Parathyroid adenoma (tissue), 2 donors: Measurements from ENCODE around the gene RTP2.

Experiments
- H2AFZ ChIP-seq: fragments of 300-600 bp; sonication (generic); one replicate; pipeline ENCODE4 v1.7.0; 2017; ENCODE audit warnings: antibody characterized with exemption, mild to moderate bottlenecking
- H3K27ac ChIP-seq: fragments of 300-600 bp; sonication (generic); one replicate; pipeline ENCODE4 v1.7.0; 2017
- H3K27me3 ChIP-seq: fragments of 300-600 bp; sonication (generic); one replicate; pipeline ENCODE4 v1.7.0; 2017; ENCODE audit warnings: low read length; ENCODE audit not compliant: control insufficient read depth, insufficient read depth
- H3K36me3 ChIP-seq: fragments of 300-600 bp; sonication (generic); one replicate; pipeline ENCODE4 v1.7.0; 2017; ENCODE audit warnings: low read length; ENCODE audit not compliant: control insufficient read depth, insufficient read depth
- H3K4me1 ChIP-seq: fragments of 300-600 bp; sonication (generic); one replicate; pipeline ENCODE4 v1.7.0; 2017; ENCODE audit warnings: control low read depth
- H3K4me2 ChIP-seq: fragments of 300-600 bp; sonication (generic); one replicate; pipeline ENCODE4 v1.7.0; 2017; ENCODE audit warnings: low read length
- H3K4me3 ChIP-seq: fragments of 300-600 bp; sonication (generic); one replicate; pipeline ENCODE4 v1.7.0; 2017; ENCODE audit warnings: low read depth, low read length
- H3K79me2 ChIP-seq: fragments of 300-600 bp; sonication (generic); one replicate; pipeline ENCODE4 v1.7.0; 2017; ENCODE audit warnings: control low read depth
- H3K9ac ChIP-seq: fragments of 300-600 bp; sonication (generic); one replicate; pipeline ENCODE4 v1.7.0; 2017; ENCODE audit warnings: mild to moderate bottlenecking
- H3K9me3 ChIP-seq: fragments of 300-600 bp; sonication (generic); one replicate; pipeline ENCODE4 v1.7.0; 2017; ENCODE audit warnings: low read length; ENCODE audit not compliant: control insufficient read depth
- CTCF ChIP-seq: fragments of 300-600 bp; sonication (generic); IDR thresholded peaks from one replicate; pipeline ENCODE4 v1.7.0; 2017; ENCODE audit warnings: antibody characterized with exemption, mild to moderate bottlenecking
- donor health status: primary hyperparathyroidism.

The RTP2 gene

GRCh38 chr3:187725224-187725623, 22.9 kb upstream of the RTP2 start:
- no peak overlapping the region for H3K27ac ChIP-seq
- no peaks in the 10 kb centered on the region for H3K27me3 ChIP-seq
- H3K9me3 ChIP-seq, result no peaks in the 10 kb centered on the region
- no peak overlapping the region for H3K4me3 ChIP-seq
- no peaks in the 10 kb centered on the region for H3K79me2 ChIP-seq
- no peak overlapping the region for H2AFZ ChIP-seq
- H3K4me1 ChIP-seq, result no peaks in the 10 kb centered on the region
- H3K36me3 ChIP-seq, result no peaks in the 10 kb centered on the region
- H3K4me2 ChIP-seq, result no peak overlapping the region
- no peak overlapping the region for H3K9ac ChIP-seq
- no peak for TF ChIP-seq CTCF

GRCh38 chr3:187722206-187722612, 19.9 kb upstream of the RTP2 start:
- Histone ChIP-seq H3K4me1 (no peaks in the 10 kb centered on the region), H2AFZ (no peak overlapping the region), H3K4me3 (no peak overlapping the region), H3K9ac (no peak overlapping the region), H3K36me3 (no peaks in the 10 kb centered on the region), H3K27ac (no peak overlapping the region), H3K79me2 (no peaks in the 10 kb centered on the region), H3K9me3 (no peaks in the 10 kb centered on the region), H3K4me2 (no peak overlapping the region), H3K27me3 (no peaks in the 10 kb centered on the region)
- TF ChIP-seq CTCF, result no peak

GRCh38 chr3:187721055-187721454, 18.7 kb upstream of the RTP2 start:
- H3K79me2 ChIP-seq, result no peaks in the 10 kb centered on the region
- H2AFZ ChIP-seq, result no peak overlapping the region
- H3K27me3 ChIP-seq, result no peaks in the 10 kb centered on the region
- no peak overlapping the region for H3K9ac ChIP-seq
- no peak for TF ChIP-seq CTCF
- no peak overlapping the region for H3K27ac ChIP-seq
- no peaks in the 10 kb centered on the region for H3K36me3 ChIP-seq
- H3K4me1 ChIP-seq, result no peaks in the 10 kb centered on the region
- H3K4me2 ChIP-seq, result no peak overlapping the region
- no peaks in the 10 kb centered on the region for H3K9me3 ChIP-seq
- no peak overlapping the region for H3K4me3 ChIP-seq

- Histone ChIP-seq H3K4me3 (no peak overlapping the region), H3K9ac (no peak overlapping the region), H3K4me2 (no peak overlapping the region), H3K27me3 (no peaks in the 10 kb centered on the region), H3K9me3 (no peaks in the 10 kb centered on the region), H3K79me2 (no peaks in the 10 kb centered on the region), H2AFZ (no peak overlapping the region), H3K36me3 (no peaks in the 10 kb centered on the region), H3K27ac (no peak overlapping the region), H3K4me1 (no peaks in the 10 kb centered on the region)
- no peak for TF ChIP-seq CTCF
These were observed 17.9 kb upstream of the RTP2 start for GRCh38 chr3:187720337-187720670.

- no peak overlapping the region for H3K27ac ChIP-seq
- no peaks in the 10 kb centered on the region for H3K36me3 ChIP-seq
These were observed 17.4 kb upstream of the RTP2 start for GRCh38 chr3:187719628-187720336.

More at GRCh38 chr3:187719628-187720336, 17.4 kb upstream of the RTP2 start:
- no peak overlapping the region for H3K4me2 ChIP-seq
- TF ChIP-seq CTCF, result no peak
- no peaks in the 10 kb centered on the region for H3K27me3 ChIP-seq
- H3K4me1 ChIP-seq, result no peaks in the 10 kb centered on the region
- H3K9me3 ChIP-seq, result no peaks in the 10 kb centered on the region
- no peaks in the 10 kb centered on the region for H3K79me2 ChIP-seq
- H3K4me3 ChIP-seq, result no peak overlapping the region
- H3K9ac ChIP-seq, result no peak overlapping the region
- H2AFZ ChIP-seq, result no peak overlapping the region
